22Rv1 (cell line): ENCODE results near the gene PAM16.

Experiments used
- H3K27ac ChIP-seq: fragments of 450-650 bp; 2 replicates; pipeline ENCODE4 v1.5.1; 2017
- CTCF ChIP-seq: fragments of 450-650 bp; IDR thresholded peaks from 2 replicates; pipeline ENCODE4 v1.5.1; 2017; ENCODE audit warnings: mild to moderate bottlenecking
- ZFX ChIP-seq: fragments of 450-650 bp; IDR thresholded peaks from 2 replicates; pipeline ENCODE4 v1.6.1; 2017; ENCODE audit warnings: antibody characterized with exemption, borderline replicate concordance

PAM16 gene

GRCh38 chr16:4386451-4386805 lies 35.3 kb upstream of the PAM16 start:
- H3K27ac ChIP-seq: no peak overlapping the region
- no peak for TF ChIP-seq ZFX
- TF ChIP-seq CTCF: no peak

- no peak for TF ChIP-seq ZFX
- no peak for TF ChIP-seq CTCF
- no peak overlapping the region for H3K27ac ChIP-seq
Observed at GRCh38 chr16:4385789-4386450, 34.8 kb upstream of the PAM16 start.

GRCh38 chr16:4385066-4385788 lies 34.1 kb upstream of the PAM16 start:
- TF ChIP-seq CTCF (no peak), ZFX (no peak)
- no peak overlapping the region for H3K27ac ChIP-seq

- TF ChIP-seq CTCF (no peak), ZFX (no peak)
- H3K27ac ChIP-seq: no peak overlapping the region
Observed at GRCh38 chr16:4384509-4384942, 33.4 kb upstream of the PAM16 start.

GRCh38 chr16:4383591-4384444 lies 32.7 kb upstream of the PAM16 start:
- no peak overlapping the region for H3K27ac ChIP-seq

GRCh38 chr16:4382795-4383357 lies 31.8 kb upstream of the PAM16 start:
- H3K27ac ChIP-seq: no peak overlapping the region
- no peak for TF ChIP-seq ZFX
- TF ChIP-seq CTCF: no peak

More at GRCh38 chr16:4383591-4384444, 32.7 kb upstream of the PAM16 start:
- no peak for TF ChIP-seq ZFX
- no peak for TF ChIP-seq CTCF
